Stomach smooth muscle (tissue), 2 donors: ENCODE data around the gene NKAIN4.

Experiments
- H3K27ac ChIP-seq: one replicate; pipeline ENCODE4 v1.7.0; 2013; ENCODE audit warnings: mild to moderate bottlenecking, low read length, inconsistent platforms
- H3K27me3 ChIP-seq, 2 donors: one replicate each; pipeline ENCODE4 v1.7.0; 2013; ENCODE audit warnings: low read length in 2 of 2; ENCODE audit not compliant: insufficient read depth in 2 of 2, control insufficient read depth in 1 of 2
- H3K36me3 ChIP-seq, 2 donors: one replicate each; pipeline ENCODE4 v1.7.0; 2013; ENCODE audit warnings: low read length in 2 of 2; ENCODE audit not compliant: control insufficient read depth in 2 of 2, insufficient read depth in 2 of 2
- H3K4me1 ChIP-seq: one replicate; pipeline ENCODE4 v1.7.0; 2013; ENCODE audit warnings: low read length; ENCODE audit not compliant: control insufficient read depth, insufficient read depth
- H3K4me3 ChIP-seq, 2 donors: one replicate each; pipeline ENCODE4 v1.7.0; 2013; ENCODE audit warnings: low read length in 2 of 2
- H3K9ac ChIP-seq, 2 donors: one replicate each; pipeline ENCODE4 v1.7.0; 2013; ENCODE audit warnings: low read length in 2 of 2, mild to moderate bottlenecking in 1 of 2
- H3K9me3 ChIP-seq, 2 donors: one replicate each; pipeline ENCODE4 v1.7.0; 2013; ENCODE audit warnings: low read length in 2 of 2; ENCODE audit not compliant: control insufficient read depth in 2 of 2
- donor health status: healthy.
- donor health status: Pancreatic carcinoma.

The NKAIN4 gene

GRCh38 chr20:63242736-63243135 is 11.5 kb downstream of the NKAIN4 start:
- Histone ChIP-seq H3K9ac (no peak overlapping the region), H3K4me1 (no peaks in the 10 kb centered on the region), H3K9me3 (no peaks in the 10 kb centered on the region), H3K27me3 (peaks cover 0 to 4% of the 10 kb centered on the region in 2 donors), H3K27ac (no peak overlapping the region), H3K36me3 (no peaks in the 10 kb centered on the region), H3K4me3 (no peak overlapping the region)

- Histone ChIP-seq H3K27me3 (peaks cover 0 to 2% of the 10 kb centered on the region in 2 donors), H3K9me3 (no peaks in the 10 kb centered on the region), H3K4me1 (no peaks in the 10 kb centered on the region), H3K27ac (no peak overlapping the region), H3K36me3 (no peaks in the 10 kb centered on the region), H3K9ac (no peak overlapping the region), H3K4me3 (no peak overlapping the region)
These were observed 13.0 kb downstream of the NKAIN4 start for GRCh38 chr20:63241272-63241671.

GRCh38 chr20:63240004-63240403 is 14.3 kb downstream of the NKAIN4 start:
- Histone ChIP-seq H3K9ac (no peak overlapping the region), H3K27me3 (peaks cover under 1 to 6% of the 10 kb centered on the region in 2 donors), H3K9me3 (no peaks in the 10 kb centered on the region), H3K27ac (no peak overlapping the region), H3K4me3 (no peak overlapping the region), H3K36me3 (no peaks in the 10 kb centered on the region), H3K4me1 (no peaks in the 10 kb centered on the region)

- no peak overlapping the region for H3K4me3 ChIP-seq
- no peak overlapping the region for H3K9ac ChIP-seq
- H3K36me3 ChIP-seq = no peaks in the 10 kb centered on the region
- peaks cover 5 to 6% of the 10 kb centered on the region in 2 donors for H3K27me3 ChIP-seq
- H3K9me3 ChIP-seq = no peaks in the 10 kb centered on the region
- no peak overlapping the region for H3K27ac ChIP-seq
- no peaks in the 10 kb centered on the region for H3K4me1 ChIP-seq
These were observed 14.8 kb downstream of the NKAIN4 start for GRCh38 chr20:63239431-63239830.

- H3K36me3 ChIP-seq = no peaks in the 10 kb centered on the region
- H3K4me3 ChIP-seq = no peak overlapping the region
- H3K27ac ChIP-seq = no peak overlapping the region
- H3K27me3 ChIP-seq = peaks cover 5 to 8% of the 10 kb centered on the region in 2 donors
- H3K9me3 ChIP-seq = no peaks in the 10 kb centered on the region
- no peaks in the 10 kb centered on the region for H3K4me1 ChIP-seq
- no peak overlapping the region for H3K9ac ChIP-seq
These were observed 15.6 kb downstream of the NKAIN4 start for GRCh38 chr20:63238514-63239125.

GRCh38 chr20:63238031-63238430 is 16.2 kb downstream of the NKAIN4 start:
- no peak overlapping the region for H3K27ac ChIP-seq
- H3K27me3 ChIP-seq = peaks cover 5 to 8% of the 10 kb centered on the region in 2 donors
- H3K36me3 ChIP-seq = no peaks in the 10 kb centered on the region
- H3K9ac ChIP-seq = no peak overlapping the region
- no peak overlapping the region for H3K4me3 ChIP-seq
- no peaks in the 10 kb centered on the region for H3K9me3 ChIP-seq
- H3K4me1 ChIP-seq = no peaks in the 10 kb centered on the region

- Histone ChIP-seq H3K36me3 (no peaks in the 10 kb centered on the region), H3K4me3 (no peak overlapping the region), H3K27ac (no peak overlapping the region), H3K9me3 (no peaks in the 10 kb centered on the region), H3K4me1 (no peaks in the 10 kb centered on the region), H3K27me3 (peaks cover 5 to 8% of the 10 kb centered on the region in 2 donors), H3K9ac (no peak overlapping the region)
These were observed 18.0 kb downstream of the NKAIN4 start for GRCh38 chr20:63236116-63236837.

- Histone ChIP-seq H3K36me3 (no peaks in the 10 kb centered on the region), H3K9me3 (no peaks in the 10 kb centered on the region), H3K27me3 (peaks cover 5 to 8% of the 10 kb centered on the region in 2 donors), H3K4me3 (no peak within 1 kb of the TSS), H3K27ac (no peak within 1 kb of the TSS), H3K4me1 (peaks cover 4% of the 10 kb centered on the region), H3K9ac (no peak within 1 kb of the TSS)
These were observed 18.8 kb downstream of the NKAIN4 start, which contains the start of gene BIRC7 for GRCh38 chr20:63235399-63235983. BIRC7 (plus strand) TSS chr20:63235905; CDS start chr20:63236097, 192 bp downstream.

- Histone ChIP-seq H3K9me3 (no peaks in the 10 kb centered on the region), H3K4me1 (peaks cover 5% of the 10 kb centered on the region), H3K36me3 (no peaks in the 10 kb centered on the region), H3K9ac (no peak overlapping the region), H3K27ac (no peak overlapping the region), H3K27me3 (peaks cover 7 to 8% of the 10 kb centered on the region in 2 donors), H3K4me3 (no peak overlapping the region)
These were observed 19.4 kb downstream of the NKAIN4 start for GRCh38 chr20:63234693-63235398.

- H3K36me3 ChIP-seq = no peaks in the 10 kb centered on the region
- H3K9ac ChIP-seq = no peak overlapping the region
- H3K27me3 ChIP-seq = peaks cover 8 to 11% of the 10 kb centered on the region in 2 donors
These were observed 20.3 kb downstream of the NKAIN4 start for GRCh38 chr20:63233924-63234323.

More at GRCh38 chr20:63233924-63234323, 20.3 kb downstream of the NKAIN4 start:
- no peak overlapping the region for H3K4me3 ChIP-seq
- H3K27ac ChIP-seq = no peak overlapping the region
- no peaks in the 10 kb centered on the region for H3K9me3 ChIP-seq
- H3K4me1 ChIP-seq = peaks cover 5% of the 10 kb centered on the region
